Keratinocyte (primary cell): ENCODE measurements around the gene NOB1. TPM values are rescaled to one million over a fixed set of nuclear protein-coding genes. Genes with fewer than 3 reads are reported as not detected.

ENCODE experiments used
- DNase-seq: peaks from one replicate; pipeline ENCODE4 v3.0.0-alpha.2; 2011; ENCODE audit warnings: low read depth, missing footprints, low spot score
- FAIRE-seq: peaks from 2 replicates; lab custom pipeline; 2011; peaks lifted over from hg19 to GRCh38; lab: Jason Lieb, UNC
- H2AFZ ChIP-seq: 2 replicates; pipeline ENCODE4 v1.6.0; 2012; ENCODE audit warnings: low read length, control low read depth, inconsistent platforms; ENCODE audit not compliant: control insufficient read depth
- H3K27ac ChIP-seq: 2 replicates; pipeline ENCODE4 v1.5.1; 2011; ENCODE audit warnings: low read length; ENCODE audit not compliant: control insufficient read depth, insufficient read depth
- H3K27me3 ChIP-seq: 3 replicates; pipeline ENCODE4 v1.6.0; 2011; ENCODE audit warnings: low read length; ENCODE audit not compliant: control insufficient read depth, insufficient read depth; ENCODE audit errors: extremely low read depth
- H3K36me3 ChIP-seq, 2 experiments: 2 replicates in 1 of 2; 3 replicates in 1 of 2; pipeline ENCODE4 v1.5.1; 2011; ENCODE audit warnings: low read length in 2 of 2, mild to moderate bottlenecking in 1 of 2; ENCODE audit not compliant: control insufficient read depth in 2 of 2, insufficient read depth in 2 of 2; ENCODE audit errors: extremely low read depth in 1 of 2
- H3K4me1 ChIP-seq: 3 replicates; pipeline ENCODE4 v1.5.1; 2011; ENCODE audit warnings: low read length; ENCODE audit not compliant: control insufficient read depth, insufficient read depth; ENCODE audit errors: extremely low read depth
- H3K4me2 ChIP-seq: 3 replicates; pipeline ENCODE4 v1.6.0; 2011; ENCODE audit warnings: low read depth, low read length; ENCODE audit not compliant: control insufficient read depth, insufficient read depth; ENCODE audit errors: extremely low read depth
- H3K4me3 ChIP-seq, 3 experiments: fragments of 200-600 bp in 1 of 3; sonication (generic) in 1 of 3; 2 replicates in 2 of 3; 3 replicates in 1 of 3; pipeline ENCODE4 v1.5.1; 2011 to 2016; ENCODE audit warnings: low read length in 3 of 3, mild to moderate bottlenecking in 3 of 3, control low read depth in 2 of 3, inconsistent platforms in 1 of 3, low read depth in 1 of 3, mixed read lengths in 1 of 3, mixed run types in 1 of 3, moderate library complexity in 1 of 3; ENCODE audit not compliant: control insufficient read depth in 2 of 3, insufficient read depth in 2 of 3; ENCODE audit errors: extremely low read depth in 1 of 3
- H3K79me2 ChIP-seq: 2 replicates; pipeline ENCODE4 v1.6.0; 2012; ENCODE audit warnings: low read length; ENCODE audit not compliant: control insufficient read depth, insufficient read depth
- H3K9ac ChIP-seq: 3 replicates; pipeline ENCODE4 v1.6.0; 2011; ENCODE audit warnings: low read length; ENCODE audit not compliant: control insufficient read depth, insufficient read depth; ENCODE audit errors: extremely low read depth
- H3K9me1 ChIP-seq: 3 replicates; pipeline ENCODE4 v1.6.0; 2011; ENCODE audit warnings: low read length; ENCODE audit not compliant: control insufficient read depth, insufficient read depth; ENCODE audit errors: extremely low read depth
- H3K9me3 ChIP-seq: 2 replicates; pipeline ENCODE4 v1.5.1; 2012; ENCODE audit warnings: low read depth, low read length; ENCODE audit not compliant: control insufficient read depth
- H4K20me1 ChIP-seq: 3 replicates; pipeline ENCODE4 v1.6.0; 2011; ENCODE audit warnings: low read length; ENCODE audit not compliant: control insufficient read depth, insufficient read depth; ENCODE audit errors: extremely low read depth
- EZH2 ChIP-seq: IDR thresholded peaks from one replicate; pipeline ENCODE4 v1.6.1; 2012; ENCODE audit warnings: inconsistent platforms, mild to moderate bottlenecking, low read length, moderate library complexity
- dilution Hi-C: fragments of 300-500 bp; cut with MboI; formaldehyde crosslinking; loops from one replicate; pipeline ENCODE4 v1.7.0; 2020; ENCODE audit warnings: low sequenced_read_pairs; ENCODE audit not compliant: extremely low pct_ligation_motif_present
- polyA plus RNA-seq, 5 experiments: library from polyadenylated mRNA; depleted of rRNA in 3 of 5; stranded (reverse) in 3 of 5; stranded (forward) in 1 of 5; unstranded in 1 of 5; fragments of >200 nt; gene quantifications; 1 replicate in 1 of 5; 2 replicates in 3 of 5; 3 replicates in 1 of 5; pipeline versions ENCODE4 v1.2.1 to v1.2.3, GENCODE V29; 2011 to 2012; ENCODE audit warnings: missing spikeins in 2 of 5, low read depth in 1 of 5, low replicate concordance in 1 of 5
- TF ChIP-seq, protein P1 (sequence below), 3 experiments: IDR thresholded peaks in 1 of 3; conservative IDR thresholded peaks in 1 of 3; optimal IDR thresholded peaks in 1 of 3; 2 replicates in 2 of 3; 3 replicates in 1 of 3; pipeline versions ENCODE3 to v1.5.1; 2011; ENCODE audit warnings: low read length in 3 of 3, mild to moderate bottlenecking in 3 of 3, moderate library complexity in 2 of 3, control low read depth in 1 of 3, inconsistent platforms in 1 of 3; ENCODE audit not compliant: insufficient read depth in 2 of 3; ENCODE audit errors: extremely low read depth in 1 of 3

NOB1 gene
- polyA plus RNA-seq, 1 donor (not counting 4 experiments of a cell fraction or from before 2014, with no cell fraction given): 63.0 TPM

DNA sequence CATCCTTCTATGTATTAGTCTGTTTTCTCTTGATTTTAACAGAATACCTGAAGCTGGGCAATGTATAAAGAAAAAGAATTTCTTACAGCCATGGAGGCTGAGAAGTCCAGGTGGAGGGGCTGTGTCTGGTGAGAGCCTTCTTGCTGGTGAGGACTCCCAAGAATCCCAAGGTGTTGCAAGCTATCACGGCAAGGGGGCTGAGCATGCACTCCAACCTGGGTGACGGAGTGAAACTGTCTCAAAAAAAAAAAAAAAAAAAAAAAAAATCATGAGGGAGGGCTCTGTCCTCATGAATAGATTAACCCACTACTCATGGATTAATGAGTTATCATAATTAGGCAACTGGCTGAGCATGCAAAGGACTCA lies 47.8 kb downstream of the NOB1 start:
- dilution Hi-C loops: no loop called here
- Histone ChIP-seq H3K4me2 (no peak overlapping the region), H4K20me1 (no peaks in the 10 kb centered on the region), H3K27ac (no peak overlapping the region), H3K27me3 (no peaks in the 10 kb centered on the region), H3K9me3 (no peaks in the 10 kb centered on the region), H2AFZ (no peak overlapping the region), H3K36me3 (peaks cover 6 to 7% of the 10 kb centered on the region in 2 experiments), H3K9me1 (no peaks in the 10 kb centered on the region), H3K79me2 (no peaks in the 10 kb centered on the region), H3K4me1 (peaks cover 29% of the 10 kb centered on the region), H3K4me3 (no peak overlapping the region), H3K9ac (no peak overlapping the region)
- no peak for TF ChIP-seq EZH2
- TF ChIP-seq, protein P1, sequence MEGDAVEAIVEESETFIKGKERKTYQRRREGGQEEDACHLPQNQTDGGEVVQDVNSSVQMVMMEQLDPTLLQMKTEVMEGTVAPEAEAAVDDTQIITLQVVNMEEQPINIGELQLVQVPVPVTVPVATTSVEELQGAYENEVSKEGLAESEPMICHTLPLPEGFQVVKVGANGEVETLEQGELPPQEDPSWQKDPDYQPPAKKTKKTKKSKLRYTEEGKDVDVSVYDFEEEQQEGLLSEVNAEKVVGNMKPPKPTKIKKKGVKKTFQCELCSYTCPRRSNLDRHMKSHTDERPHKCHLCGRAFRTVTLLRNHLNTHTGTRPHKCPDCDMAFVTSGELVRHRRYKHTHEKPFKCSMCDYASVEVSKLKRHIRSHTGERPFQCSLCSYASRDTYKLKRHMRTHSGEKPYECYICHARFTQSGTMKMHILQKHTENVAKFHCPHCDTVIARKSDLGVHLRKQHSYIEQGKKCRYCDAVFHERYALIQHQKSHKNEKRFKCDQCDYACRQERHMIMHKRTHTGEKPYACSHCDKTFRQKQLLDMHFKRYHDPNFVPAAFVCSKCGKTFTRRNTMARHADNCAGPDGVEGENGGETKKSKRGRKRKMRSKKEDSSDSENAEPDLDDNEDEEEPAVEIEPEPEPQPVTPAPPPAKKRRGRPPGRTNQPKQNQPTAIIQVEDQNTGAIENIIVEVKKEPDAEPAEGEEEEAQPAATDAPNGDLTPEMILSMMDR (optimal IDR thresholded peaks at IDR 0.05 in 1 of 3, IDR thresholded peaks at IDR 0.05 in 1 of 3, conservative IDR thresholded peaks at IDR 0.05 in 1 of 3; ENCODE audit: extremely low read depth in 1 of 3, insufficient read depth in 2 of 3, low read length in 3 of 3): no peak
- no peak for DNase-seq
- FAIRE-seq: no peak

DNA sequence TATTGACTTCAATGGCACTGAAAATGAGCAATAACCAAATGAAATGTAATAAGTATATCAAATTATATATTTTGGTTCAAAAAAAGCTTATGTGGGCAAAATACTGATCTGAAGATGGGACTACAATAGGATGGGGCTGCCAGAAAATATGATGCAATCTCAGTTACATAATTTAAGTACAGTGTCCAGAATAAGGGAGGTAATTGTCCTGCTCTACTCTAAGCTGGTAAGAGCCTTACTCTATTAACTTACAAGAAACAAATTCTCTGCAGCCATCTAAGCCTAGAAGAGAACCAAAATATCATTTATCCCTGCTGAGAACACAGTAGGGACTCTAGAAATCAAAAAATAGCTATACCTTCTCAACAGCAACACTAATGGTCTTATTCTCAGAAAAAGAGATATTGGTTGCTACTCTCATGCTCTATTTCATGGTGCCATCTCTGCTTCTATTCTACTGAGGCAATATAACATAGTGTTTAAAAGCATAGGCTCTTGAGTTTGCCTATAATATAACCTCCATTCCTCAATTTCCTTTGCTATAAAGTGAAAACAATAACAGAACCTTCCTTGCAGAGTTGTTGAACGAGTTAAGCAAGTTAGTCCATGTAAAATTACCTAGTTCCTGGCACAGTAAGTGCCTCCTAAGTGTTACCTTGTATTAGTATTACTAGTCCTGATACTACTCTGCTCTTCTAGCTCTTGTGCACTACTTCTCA lies 48.3 kb downstream of the NOB1 start:
- Histone ChIP-seq H3K9me1 (no peaks in the 10 kb centered on the region), H3K36me3 (peaks cover 6 to 11% of the 10 kb centered on the region in 2 experiments), H3K27ac (no peak overlapping the region), H3K4me3 (no peak overlapping the region), H3K27me3 (no peaks in the 10 kb centered on the region), H3K4me1 (peaks cover 24% of the 10 kb centered on the region), H3K79me2 (peaks cover 3% of the 10 kb centered on the region), H4K20me1 (no peaks in the 10 kb centered on the region), H3K9ac (no peak overlapping the region), H2AFZ (no peak overlapping the region), H3K9me3 (no peaks in the 10 kb centered on the region), H3K4me2 (peak overlapping the region; percentile 3)
- dilution Hi-C loops: no loop called here
- DNase-seq (no peak), FAIRE-seq (no peak)
- TF ChIP-seq, protein P1 (optimal IDR thresholded peaks at IDR 0.05 in 1 of 3, IDR thresholded peaks at IDR 0.05 in 1 of 3, conservative IDR thresholded peaks at IDR 0.05 in 1 of 3; ENCODE audit: extremely low read depth in 1 of 3, insufficient read depth in 2 of 3, low read length in 3 of 3): no peak
- no peak for TF ChIP-seq EZH2
